B cell (primary cell): ENCODE data around the gene MAP4K1. TPM values are rescaled to one million over a fixed set of nuclear protein-coding genes. Genes with fewer than 3 reads are reported as not detected.

Experiments
- ATAC-seq: fragments of 200-7000 bp; cut with Tn5 transposase; one replicate; pipeline ENCODE4 v1.10.0; 2021; ENCODE audit warnings: low read depth, mild to moderate bottlenecking, moderate number of reproducible peaks, moderate library complexity
- CTCF ChIA-PET: fragments of 350-600 bp; sonication (Branson Sonifier 250); formaldehyde crosslinking; loops from one replicate; lab custom pipeline; 2021; ENCODE audit warnings: antibody characterized with exemption, inconsistent platforms; lab: Charles Lee
- POLR2A ChIA-PET: fragments of 350-600 bp; sonication (Branson Sonifier 250); formaldehyde crosslinking; loops from one replicate; lab custom pipeline; 2021; ENCODE audit warnings: antibody characterized with exemption; lab: Charles Lee
- DNase-seq: peaks from one replicate; pipeline ENCODE4 v3.0.0; 2013
- H2AFZ ChIP-seq: 2 replicates; pipeline ENCODE4 v1.6.1; 2012; ENCODE audit warnings: mild to moderate bottlenecking, low read depth, low read length; ENCODE audit not compliant: insufficient read depth, poor library complexity, severe bottlenecking
- H3K27ac ChIP-seq, 2 donors: 1 replicate in 1 of 2; 2 replicates in 1 of 2; pipeline ENCODE4 v1.5.1; 2012 to 2013; ENCODE audit warnings: low read length in 2 of 2, mild to moderate bottlenecking in 2 of 2, moderate library complexity in 1 of 2
- H3K27me3 ChIP-seq, 4 experiments: fragments of 200-600 bp in 1 of 4; sonication (generic) in 1 of 4; replicated peaks in 1 of 4; 1 replicate in 2 of 4; 2 replicates in 2 of 4; pipeline versions ENCODE4 v1.6.1 to v1.7.0; 2013 to 2016; ENCODE audit warnings: low read length in 3 of 4, mild to moderate bottlenecking in 2 of 4, mixed read lengths in 1 of 4, moderate library complexity in 1 of 4; ENCODE audit not compliant: insufficient read depth in 4 of 4, control insufficient read depth in 3 of 4; ENCODE audit errors: control extremely low read depth in 1 of 4
- H3K36me3 ChIP-seq, 2 experiments: replicated peaks in 1 of 2; 1 replicate in 1 of 2; 2 replicates in 1 of 2; pipeline versions ENCODE4 v1.6.1 to v1.7.1; 2013; ENCODE audit warnings: low read length in 1 of 2; ENCODE audit not compliant: insufficient read depth in 2 of 2, control insufficient read depth in 1 of 2; ENCODE audit errors: control extremely low read depth in 1 of 2, extremely low read depth in 1 of 2
- H3K4me1 ChIP-seq, 2 donors: fragments of 200-600 bp in 1 of 2; sonication (generic) in 1 of 2; 1 replicate in 1 of 2; 2 replicates in 1 of 2; pipeline versions ENCODE4 v1.5.1 to v1.6.1; 2013 to 2017; ENCODE audit warnings: low read length in 2 of 2; ENCODE audit not compliant: control insufficient read depth in 2 of 2, insufficient read depth in 2 of 2
- H3K4me2 ChIP-seq: replicated peaks from 2 replicates; pipeline ENCODE3; 2012; ENCODE audit warnings: mild to moderate bottlenecking, low read depth, low read length; ENCODE audit not compliant: poor library complexity, severe bottlenecking
- H3K4me3 ChIP-seq, 5 experiments: fragments of 200-600 bp in 1 of 5; sonication (generic) in 1 of 5; 1 replicate in 3 of 5; 2 replicates in 2 of 5; pipeline versions ENCODE4 v1.5.1 to v1.7.0; 2011 to 2016; ENCODE audit warnings: low read length in 4 of 5, mild to moderate bottlenecking in 4 of 5, low read depth in 2 of 5, control low read depth in 1 of 5, moderate library complexity in 1 of 5; ENCODE audit not compliant: insufficient read depth in 1 of 5; ENCODE audit errors: control extremely low read depth in 1 of 5, extremely low read depth in 1 of 5
- H3K79me2 ChIP-seq: fragments of 200-600 bp; sonication (generic); one replicate; pipeline ENCODE4 v1.6.0; 2016; ENCODE audit warnings: low read length; ENCODE audit not compliant: control insufficient read depth, insufficient read depth
- H3K9ac ChIP-seq: fragments of 200-600 bp; sonication (generic); 2 replicates; pipeline ENCODE4 v1.6.1; 2017; ENCODE audit warnings: mild to moderate bottlenecking, low read length, moderate library complexity
- H3K9me3 ChIP-seq, 3 donors: one replicate each; pipeline versions ENCODE4 v1.6.1 to v1.7.1; 2013; ENCODE audit warnings: low read length in 2 of 3; ENCODE audit not compliant: control insufficient read depth in 2 of 3, insufficient read depth in 1 of 3; ENCODE audit errors: control extremely low read depth in 1 of 3
- H4K20me1 ChIP-seq: 2 replicates; pipeline ENCODE4 v1.6.0; 2012; ENCODE audit warnings: mild to moderate bottlenecking, low read length; ENCODE audit not compliant: insufficient read depth, control insufficient read depth, poor library complexity, severe bottlenecking
- H3K27ac Mint-ChIP-seq: one replicate; pipeline ENCODE4 v1.8.0; 2021; ENCODE audit warnings: mixed read lengths
- H3K27me3 Mint-ChIP-seq: one replicate; pipeline ENCODE4 v1.8.0; 2021; ENCODE audit warnings: mixed read lengths
- H3K4me1 Mint-ChIP-seq: one replicate; pipeline ENCODE4 v1.8.0; 2021; ENCODE audit warnings: mixed read lengths
- H3K4me3 Mint-ChIP-seq: one replicate; pipeline ENCODE4 v1.8.0; 2021; ENCODE audit warnings: mixed read lengths
- H3K9me3 Mint-ChIP-seq: one replicate; pipeline ENCODE4 v1.8.0; 2022; ENCODE audit warnings: mixed read lengths; ENCODE audit not compliant: insufficient read depth
- CTCF ChIP-seq: fragments of 200-600 bp; IDR thresholded peaks from one replicate; pipeline ENCODE4 v1.8.0; 2022; ENCODE audit warnings: antibody characterized with exemption, mild to moderate bottlenecking
- EZH2 ChIP-seq: IDR thresholded peaks from 2 replicates; pipeline ENCODE4 v1.6.1; 2012; ENCODE audit warnings: borderline replicate concordance, low read depth, mild to moderate bottlenecking, moderate library complexity, low read length; ENCODE audit not compliant: insufficient read depth, poor library complexity, severe bottlenecking
- WGBS: methylation state at CpG from one replicate; pipeline ENCODE4 v1.1.5; 2013; ENCODE audit warnings: missing lambda C conversion rate; ENCODE audit not compliant: insufficient coverage; 5-methylcytosine and 5-hydroxymethylcytosine counted together
- intact Hi-C: fragments of 100-400 bp; cut with micrococcal nuclease; formaldehyde crosslinking; loops from one replicate; pipeline ENCODE4 v1.10.0; 2022
- polyA plus RNA-seq: library from polyadenylated mRNA; depleted of rRNA; stranded (reverse); fragments of >200 nt; gene quantifications from 2 replicates; pipeline ENCODE4 v1.2.3, GENCODE V29; 2012
- total RNA-seq, 2 donors: library from RNA; stranded (reverse); fragments of 120-200 nt in 1 of 2; gene quantifications; 1 replicate in 1 of 2; 2 replicates in 1 of 2; pipeline versions ENCODE4 v1.2.3 to v1.2.4, GENCODE V29; 2013 to 2022

MAP4K1 gene
- total and polyA plus RNA-seq, 2 donors (not counting 1 experiment from before 2014, with no cell fraction given) = 291 to 415 TPM

GRCh38 chr19:38655148-38655824, 37.5 kb upstream of the MAP4K1 start:
- WGBS = 65% methylated on average over 3 of the region's 5 CpGs
- H3K4me3 Mint-ChIP-seq = no peak overlapping the region

More at GRCh38 chr19:38655148-38655824, 37.5 kb upstream of the MAP4K1 start:
- no peak overlapping the region for H2AFZ ChIP-seq
- Mint-ChIP-seq H3K4me1 (peaks cover 56% of the 10 kb centered on the region), H3K9me3 (no peaks in the 10 kb centered on the region), H3K27ac (peak overlapping the region; percentile 63), H3K27me3 (no peaks in the 10 kb centered on the region)
- H3K79me2 ChIP-seq = peaks cover 95% of the 10 kb centered on the region
- DNase-seq (no peak), ATAC-seq (no peak)
- no peak for TF ChIP-seq EZH2
- TF ChIP-seq CTCF = no peak
- H3K4me1 ChIP-seq = peaks cover 9 to 16% of the 10 kb centered on the region in 2 donors
- H3K9me3 ChIP-seq = no peaks in the 10 kb centered on the region
- POLR2A ChIA-PET = no interaction called here
- peak overlapping the region in 1 of 2 donors; percentile 27 for H3K27ac ChIP-seq
- CTCF ChIA-PET = no interaction called here
- no peaks in the 10 kb centered on the region for H3K27me3 ChIP-seq
- H3K9ac ChIP-seq = no peak overlapping the region
- intact Hi-C loops = no loop called here
- H4K20me1 ChIP-seq = peaks cover 57% of the 10 kb centered on the region
- no peak overlapping the region for H3K4me2 ChIP-seq
- H3K36me3 ChIP-seq = peaks cover 0 to 18% of the 10 kb centered on the region in 2 experiments
- no peak overlapping the region for H3K4me3 ChIP-seq
